ENCODE results near the gene FAM174B.

Gene FAM174B

DNA sequence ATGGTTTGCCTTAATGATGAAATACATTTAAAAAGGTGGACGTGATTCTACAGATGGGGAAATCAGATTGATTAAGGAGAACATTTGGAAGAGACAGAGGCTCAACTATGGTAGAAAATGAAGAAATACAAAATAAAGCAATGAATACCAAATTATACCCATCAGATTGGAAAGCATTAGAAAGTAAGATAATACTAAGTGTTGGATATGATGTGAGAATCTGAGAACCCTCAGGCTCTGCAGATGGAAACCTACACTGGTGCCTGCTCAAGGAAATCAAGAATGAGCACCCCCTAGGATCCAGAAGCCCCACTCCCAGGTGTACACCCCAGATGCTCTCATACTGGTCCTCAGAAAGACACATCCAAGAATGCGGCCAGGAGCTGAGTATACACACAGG, 4.6 kb downstream of the FAM174B start:
- no peak for DNase-seq (ENCODE audit: low read depth)
- TF ChIP-seq, protein P1, sequence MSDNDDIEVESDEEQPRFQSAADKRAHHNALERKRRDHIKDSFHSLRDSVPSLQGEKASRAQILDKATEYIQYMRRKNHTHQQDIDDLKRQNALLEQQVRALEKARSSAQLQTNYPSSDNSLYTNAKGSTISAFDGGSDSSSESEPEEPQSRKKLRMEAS (IDR thresholded peaks at IDR 0.05; ENCODE audit: low read depth, low read length) = no peak
- TF ChIP-seq MYC (IDR thresholded peaks at IDR 0.05; ENCODE audit: low read depth, low read length) (no peak), POLR2A (IDR thresholded peaks at IDR 0.05; ENCODE audit: extremely low read depth, insufficient read length) (no peak)
- TF ChIP-seq, protein P2, sequence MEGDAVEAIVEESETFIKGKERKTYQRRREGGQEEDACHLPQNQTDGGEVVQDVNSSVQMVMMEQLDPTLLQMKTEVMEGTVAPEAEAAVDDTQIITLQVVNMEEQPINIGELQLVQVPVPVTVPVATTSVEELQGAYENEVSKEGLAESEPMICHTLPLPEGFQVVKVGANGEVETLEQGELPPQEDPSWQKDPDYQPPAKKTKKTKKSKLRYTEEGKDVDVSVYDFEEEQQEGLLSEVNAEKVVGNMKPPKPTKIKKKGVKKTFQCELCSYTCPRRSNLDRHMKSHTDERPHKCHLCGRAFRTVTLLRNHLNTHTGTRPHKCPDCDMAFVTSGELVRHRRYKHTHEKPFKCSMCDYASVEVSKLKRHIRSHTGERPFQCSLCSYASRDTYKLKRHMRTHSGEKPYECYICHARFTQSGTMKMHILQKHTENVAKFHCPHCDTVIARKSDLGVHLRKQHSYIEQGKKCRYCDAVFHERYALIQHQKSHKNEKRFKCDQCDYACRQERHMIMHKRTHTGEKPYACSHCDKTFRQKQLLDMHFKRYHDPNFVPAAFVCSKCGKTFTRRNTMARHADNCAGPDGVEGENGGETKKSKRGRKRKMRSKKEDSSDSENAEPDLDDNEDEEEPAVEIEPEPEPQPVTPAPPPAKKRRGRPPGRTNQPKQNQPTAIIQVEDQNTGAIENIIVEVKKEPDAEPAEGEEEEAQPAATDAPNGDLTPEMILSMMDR (IDR thresholded peaks at IDR 0.05; ENCODE audit: low read depth, low read length) = no peak
- no peak overlapping the region for H3K4me3 ChIP-seq (ENCODE audit: low read depth, low read length)

DNA sequence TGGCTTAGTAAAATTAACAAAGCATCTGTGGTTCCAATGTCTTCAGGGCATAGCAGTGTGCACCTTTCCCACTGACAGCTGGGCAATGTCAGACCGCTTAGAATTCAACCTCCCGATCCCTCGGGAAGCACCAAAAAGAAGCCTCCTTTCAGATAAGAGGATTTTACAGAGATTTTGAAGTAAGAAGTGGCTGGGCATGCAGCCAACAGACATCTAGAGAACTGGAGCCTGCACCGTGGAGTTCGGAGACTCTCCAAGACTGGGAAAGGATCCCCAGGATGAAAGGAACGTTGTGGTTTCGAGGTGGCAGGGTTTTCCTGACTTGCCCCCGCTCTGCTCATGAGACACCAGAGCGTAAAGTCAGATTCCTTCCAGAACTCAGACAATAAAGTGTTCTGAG, 5.3 kb downstream of the FAM174B start:
- TF ChIP-seq, protein P1 (IDR thresholded peaks at IDR 0.05; ENCODE audit: low read depth, low read length) = no peak
- no peak overlapping the region for H3K4me3 ChIP-seq (ENCODE audit: low read depth, low read length)

DNA sequence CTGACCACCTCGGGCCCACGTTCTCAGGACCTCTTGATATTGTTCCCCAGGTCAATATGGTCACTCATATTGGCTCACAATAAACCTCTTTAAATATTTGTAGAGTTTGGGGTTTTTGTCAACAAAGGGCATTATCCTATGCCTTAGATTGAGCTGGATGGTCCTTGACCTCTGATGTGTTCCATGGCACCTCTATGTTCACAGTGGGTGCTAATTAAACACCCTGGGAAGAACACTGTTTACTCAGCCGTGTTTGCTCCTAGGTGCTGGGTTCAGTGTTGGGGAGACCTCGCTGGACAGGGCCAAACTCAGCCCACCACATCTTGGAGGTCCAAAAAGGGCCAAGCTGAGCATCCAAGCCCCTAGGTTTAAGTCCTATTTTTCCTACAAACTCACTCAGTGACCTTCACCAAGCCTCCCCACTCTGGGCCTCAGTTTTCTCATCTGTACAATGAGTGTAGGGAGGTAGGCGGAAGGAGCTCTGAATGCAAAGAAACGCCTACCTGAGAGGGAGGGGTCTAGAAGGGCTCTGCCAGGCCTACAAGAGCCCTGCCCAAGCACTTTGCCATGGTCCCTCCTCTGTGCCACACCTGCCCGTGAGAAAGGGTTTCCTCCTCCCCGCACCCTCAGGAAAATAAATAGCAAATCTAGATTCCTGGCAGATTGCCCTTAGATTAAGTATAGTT, 7.2 kb downstream of the FAM174B start:
- H3K4me3 ChIP-seq (ENCODE audit: low read depth, low read length) = no peak overlapping the region
- TF ChIP-seq POLR2A (IDR thresholded peaks at IDR 0.05; ENCODE audit: extremely low read depth, insufficient read length) = no peak
- TF ChIP-seq, protein P1 (IDR thresholded peaks at IDR 0.05; ENCODE audit: low read depth, low read length) = no peak
- TF ChIP-seq MYC (IDR thresholded peaks at IDR 0.05; ENCODE audit: low read depth, low read length) = no peak
- TF ChIP-seq, protein P2 (IDR thresholded peaks at IDR 0.05; ENCODE audit: low read depth, low read length) = no peak
- DNase-seq (ENCODE audit: low read depth) = no peak

More for the DNA sequence above, 5.3 kb downstream of the FAM174B start:
- no peak for DNase-seq (ENCODE audit: low read depth)

DNA sequence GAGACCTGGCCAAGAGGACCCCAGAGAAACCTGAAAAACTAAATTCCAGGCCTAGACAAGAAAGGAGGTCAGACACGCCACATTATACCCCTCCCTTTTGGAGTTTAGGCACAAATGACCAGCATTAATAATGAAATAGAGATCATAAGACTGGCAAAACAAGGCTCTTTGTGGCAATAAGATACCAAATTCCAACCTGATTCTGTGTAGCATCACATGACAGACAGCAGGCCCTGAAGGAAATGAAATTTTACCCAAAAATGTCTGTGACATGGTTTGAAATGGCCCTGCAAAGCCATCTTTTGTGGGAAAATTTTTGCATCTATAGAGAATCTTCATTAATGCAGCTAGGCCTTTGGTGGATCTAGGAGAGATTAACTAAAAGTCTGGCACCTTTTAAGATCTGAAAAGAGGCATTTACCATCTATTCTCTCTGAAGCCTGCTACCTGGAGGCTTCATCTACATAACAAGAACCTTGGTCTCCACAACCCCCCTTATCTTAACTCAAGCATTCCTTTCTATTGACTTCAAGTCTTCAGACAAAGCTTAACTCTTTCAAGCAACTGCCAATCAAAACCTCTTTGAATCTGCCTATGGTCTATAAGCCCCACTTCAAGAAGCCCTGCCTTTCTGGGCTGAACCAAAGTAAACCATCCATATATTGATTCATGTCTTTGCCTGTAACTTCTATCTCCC, 8.0 kb downstream of the FAM174B start:
- TF ChIP-seq, protein P1 (IDR thresholded peaks at IDR 0.05; ENCODE audit: low read depth, low read length) = no peak
- DNase-seq (ENCODE audit: low read depth) = no peak
- H3K4me3 ChIP-seq (ENCODE audit: low read depth, low read length) = no peak overlapping the region

DNA sequence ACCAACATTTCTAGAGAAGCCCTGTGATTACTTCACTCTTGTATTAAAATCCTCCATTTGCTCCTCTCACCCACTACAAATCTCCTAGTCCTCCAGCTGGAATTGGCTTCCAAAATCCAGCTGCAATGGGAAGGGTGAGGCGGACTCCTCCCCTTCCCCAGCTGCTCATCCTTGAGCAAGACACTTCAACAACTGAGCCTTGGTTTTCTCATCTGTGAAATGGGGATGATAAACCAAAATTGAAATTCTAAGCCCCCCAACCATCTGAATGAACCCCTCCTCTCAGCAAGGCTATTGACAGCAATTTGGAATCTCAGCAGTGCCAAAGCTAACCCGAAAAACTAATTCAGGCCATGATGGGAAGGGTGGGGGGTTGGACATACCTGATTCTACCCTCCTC, 9.4 kb downstream of the FAM174B start:
- H3K4me3 ChIP-seq (ENCODE audit: low read depth, low read length) = no peak overlapping the region
- DNase-seq (ENCODE audit: low read depth) = no peak
- TF ChIP-seq MYC (IDR thresholded peaks at IDR 0.05; ENCODE audit: low read depth, low read length) (no peak), POLR2A (IDR thresholded peaks at IDR 0.05; ENCODE audit: extremely low read depth, insufficient read length) (no peak)
- TF ChIP-seq, protein P1 (IDR thresholded peaks at IDR 0.05; ENCODE audit: low read depth, low read length) = no peak
- TF ChIP-seq, protein P2 (IDR thresholded peaks at IDR 0.05; ENCODE audit: low read depth, low read length) = no peak

DNA sequence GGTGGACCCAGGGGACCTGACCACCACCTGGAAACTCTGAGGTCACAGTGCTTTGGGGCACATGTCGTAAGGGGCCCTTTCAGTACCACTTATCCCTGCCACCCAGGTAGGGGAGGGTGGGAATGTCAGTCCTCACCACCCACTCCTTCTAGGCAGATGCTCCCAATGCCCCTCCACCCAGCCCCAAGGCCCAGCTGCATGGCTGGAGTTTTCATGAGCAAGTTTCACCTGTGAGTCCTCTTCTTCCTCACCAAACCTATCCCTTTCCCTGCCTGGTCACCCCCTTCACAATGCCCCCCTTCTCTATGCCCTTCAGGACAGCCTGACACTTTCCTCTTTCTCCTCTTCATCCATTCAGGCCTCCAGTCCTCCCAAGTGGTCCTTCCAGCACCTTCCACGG, 9.8 kb downstream of the FAM174B start:
- TF ChIP-seq, protein P1 (IDR thresholded peaks at IDR 0.05; ENCODE audit: low read depth, low read length) = no peak
- TF ChIP-seq POLR2A (IDR thresholded peaks at IDR 0.05; ENCODE audit: extremely low read depth, insufficient read length) = no peak
- TF ChIP-seq, protein P2 (IDR thresholded peaks at IDR 0.05; ENCODE audit: low read depth, low read length) = no peak
- TF ChIP-seq MYC (IDR thresholded peaks at IDR 0.05; ENCODE audit: low read depth, low read length) = no peak
- no peak for DNase-seq (ENCODE audit: low read depth)
- H3K4me3 ChIP-seq (ENCODE audit: low read depth, low read length) = no peak overlapping the region

Data from NB4 (cell line).